Measurements from ENCODE around the gene MEGF11. TPM values are rescaled to one million over a fixed set of nuclear protein-coding genes. Genes with fewer than 3 reads are reported as not detected.

MEGF11 gene
- total RNA-seq, 1 experiment from 2014 or later: 2.3 TPM

GRCh38 chr15:66131200-66131599 lies 122.3 kb downstream of the MEGF11 start:
- Histone ChIP-seq H2AFZ (ENCODE audit: low read depth, low read length, poor library complexity, severe bottlenecking) (no peak overlapping the region), H3K79me2 (ENCODE audit: insufficient read depth, low read length) (no peaks in the 10 kb centered on the region), H3K27me3 (ENCODE audit: insufficient read depth, low read length) (0 out of 2 replicates have a peak, but pooled peaks cover 6% of the 10 kb centered on the region), H3K4me1 (ENCODE audit: control insufficient read depth in 1 of 2, insufficient read depth in 2 of 2, low read length in 2 of 2) (no peaks in the 10 kb centered on the region), H4K20me1 (ENCODE audit: insufficient read depth) (no peaks in the 10 kb centered on the region), H3K4me2 (ENCODE audit: low read length) (no peak overlapping the region), H3K9me3 (ENCODE audit: control insufficient read depth in 1 of 2, insufficient read depth in 1 of 2, low read depth in 1 of 2, low read length in 2 of 2) (no peaks in the 10 kb centered on the region), H3K36me3 (ENCODE audit: control insufficient read depth in 1 of 2, insufficient read depth in 2 of 2, low read length in 2 of 2) (no peaks in the 10 kb centered on the region), H3K9ac (ENCODE audit: low read length) (no peak overlapping the region), H3K27ac (ENCODE audit: low read depth, low read length) (no peak overlapping the region), H3K4me3 (replicated peaks in 1 of 2; ENCODE audit: low read depth in 1 of 2, low read length in 2 of 2) (no peak overlapping the region), H3K9me2 (ENCODE audit: insufficient read depth) (no peaks in the 10 kb centered on the region)
- no TSS peak for BruUV-seq (replicated peaks)
- TF ChIP-seq ZBTB33 (IDR thresholded peaks at IDR 0.05; ENCODE audit: extremely low read depth, insufficient replicate concordance, low read length): no peak
- no peak for TF ChIP-seq EZH2 (IDR thresholded peaks at IDR 0.05)
- TF ChIP-seq SP1 (IDR thresholded peaks at IDR 0.05; ENCODE audit: low read depth): no peak
- TF ChIP-seq RAD21 (IDR thresholded peaks at IDR 0.05; ENCODE audit: low read depth): no peak
- TF ChIP-seq TCF7L2 (IDR thresholded peaks at IDR 0.05; ENCODE audit: borderline replicate concordance, extremely low read depth, insufficient read depth, insufficient read length): no peak
- no peak for TF ChIP-seq EZH2phosphoT487 (IDR thresholded peaks at IDR 0.05; ENCODE audit: borderline replicate concordance)
- TF ChIP-seq YY1 (IDR thresholded peaks at IDR 0.05; ENCODE audit: extremely low read depth, insufficient replicate concordance, low read depth, low read length): no peak
- no peak for TF ChIP-seq ATF3 (IDR thresholded peaks at IDR 0.05)
- TF ChIP-seq ZNF274 (IDR thresholded peaks at IDR 0.05; ENCODE audit: low read depth, low read length): no peak
- no peak for TF ChIP-seq EGR1 (IDR thresholded peaks at IDR 0.05; ENCODE audit: low read depth)
- TF ChIP-seq ZFX (IDR thresholded peaks at IDR 0.05): no peak
- no peak for TF ChIP-seq CTCF (IDR thresholded peaks at IDR 0.05 in 2 of 3, conservative IDR thresholded peaks at IDR 0.05 in 1 of 3; ENCODE audit: borderline replicate concordance in 1 of 3, insufficient read depth in 1 of 3, low read depth in 2 of 3, low read length in 2 of 3)
- no peak for TF ChIP-seq CBX3 (IDR thresholded peaks at IDR 0.05; ENCODE audit: low read depth)
- TF ChIP-seq POLR2A (IDR thresholded peaks at IDR 0.05; ENCODE audit: borderline replicate concordance, extremely low read depth, insufficient read depth, insufficient read length): no peak
- no peak for TF ChIP-seq MAX (IDR thresholded peaks at IDR 0.05)
- TF ChIP-seq ELF1 (IDR thresholded peaks at IDR 0.05; ENCODE audit: borderline replicate concordance, low read depth): no peak
- no peak for TF ChIP-seq FOSL1 (IDR thresholded peaks at IDR 0.05; ENCODE audit: low read depth)
- TF ChIP-seq SIN3A (IDR thresholded peaks at IDR 0.05; ENCODE audit: low read depth): no peak
- TF ChIP-seq JUND (IDR thresholded peaks at IDR 0.05): no peak
- no peak for TF ChIP-seq REST (IDR thresholded peaks at IDR 0.05; ENCODE audit: low read depth)
- ChIA-PET RAD21 (ENCODE audit: low non-redundant PET in 1 of 2, low total read pairs in 2 of 2, uncharacterized antibody in 2 of 2, unreplicated experiment in 2 of 2) (no interaction called here), POLR2A (no interaction called here), CTCF (no interaction called here)
- ATAC-seq: no peak
- intact Hi-C loops (cut with micrococcal nuclease): no loop called here
- no peak for DNase-seq (ENCODE audit: low read depth, low spot score)
